GM10266 (cell line): ENCODE data around the gene C2orf68.

Experiments
- DNase-seq: peaks from one replicate; pipeline ENCODE4 v3.0.0; 2012; ENCODE audit errors: extremely low spot score
- TF ChIP-seq, protein P1 (sequence below): IDR thresholded peaks from 2 replicates; pipeline ENCODE4 v1.5.1; 2012; ENCODE audit warnings: mild to moderate bottlenecking, low read depth; ENCODE audit not compliant: control insufficient read depth, insufficient read depth; ENCODE audit errors: missing control alignments

C2orf68 gene

DNA sequence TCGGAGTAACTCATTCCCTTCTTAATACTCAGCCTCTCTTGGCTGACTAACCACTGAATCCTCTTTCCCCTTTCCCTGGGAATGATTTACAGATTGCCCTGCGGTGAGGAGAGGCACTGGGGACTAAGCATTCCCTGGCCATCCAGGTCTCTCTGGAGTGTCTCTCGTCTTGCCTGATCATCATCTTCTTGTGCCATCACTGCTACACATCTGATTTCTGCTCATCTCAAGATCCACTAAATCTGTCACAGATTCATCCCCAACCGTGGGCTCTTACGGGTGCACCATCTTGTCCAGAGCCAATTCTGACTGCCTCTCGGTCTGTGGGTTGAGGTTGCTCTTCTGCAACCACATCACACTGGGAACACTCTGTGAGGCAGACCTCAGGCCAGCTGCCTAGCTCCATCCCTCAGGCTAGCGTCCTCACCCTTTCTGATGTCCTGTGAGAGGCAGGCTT is 44.1 kb upstream of the C2orf68 start:
- DNase-seq, result no peak
- TF ChIP-seq, protein P1, sequence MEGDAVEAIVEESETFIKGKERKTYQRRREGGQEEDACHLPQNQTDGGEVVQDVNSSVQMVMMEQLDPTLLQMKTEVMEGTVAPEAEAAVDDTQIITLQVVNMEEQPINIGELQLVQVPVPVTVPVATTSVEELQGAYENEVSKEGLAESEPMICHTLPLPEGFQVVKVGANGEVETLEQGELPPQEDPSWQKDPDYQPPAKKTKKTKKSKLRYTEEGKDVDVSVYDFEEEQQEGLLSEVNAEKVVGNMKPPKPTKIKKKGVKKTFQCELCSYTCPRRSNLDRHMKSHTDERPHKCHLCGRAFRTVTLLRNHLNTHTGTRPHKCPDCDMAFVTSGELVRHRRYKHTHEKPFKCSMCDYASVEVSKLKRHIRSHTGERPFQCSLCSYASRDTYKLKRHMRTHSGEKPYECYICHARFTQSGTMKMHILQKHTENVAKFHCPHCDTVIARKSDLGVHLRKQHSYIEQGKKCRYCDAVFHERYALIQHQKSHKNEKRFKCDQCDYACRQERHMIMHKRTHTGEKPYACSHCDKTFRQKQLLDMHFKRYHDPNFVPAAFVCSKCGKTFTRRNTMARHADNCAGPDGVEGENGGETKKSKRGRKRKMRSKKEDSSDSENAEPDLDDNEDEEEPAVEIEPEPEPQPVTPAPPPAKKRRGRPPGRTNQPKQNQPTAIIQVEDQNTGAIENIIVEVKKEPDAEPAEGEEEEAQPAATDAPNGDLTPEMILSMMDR, result no peak

DNA sequence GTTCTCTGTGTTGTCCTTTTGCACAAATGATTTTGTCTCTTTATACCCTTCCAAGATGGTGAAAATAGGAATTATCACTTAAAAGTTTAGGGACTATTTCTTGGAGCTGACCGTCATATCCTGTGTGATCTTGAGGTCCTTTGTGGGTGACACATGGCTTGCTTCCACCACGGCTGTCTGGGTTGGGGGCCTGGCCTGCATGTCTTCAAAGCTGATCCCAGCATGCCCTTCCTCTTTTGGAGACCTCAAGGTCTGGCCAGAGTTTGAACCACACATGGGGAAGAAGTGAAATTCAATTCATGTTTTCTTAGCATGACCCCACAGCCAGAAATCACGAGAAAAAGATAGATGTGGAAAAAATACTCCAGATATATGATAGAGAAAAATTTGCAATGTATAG is 42.1 kb upstream of the C2orf68 start:
- TF ChIP-seq, protein P1, result no peak
- no peak for DNase-seq

DNA sequence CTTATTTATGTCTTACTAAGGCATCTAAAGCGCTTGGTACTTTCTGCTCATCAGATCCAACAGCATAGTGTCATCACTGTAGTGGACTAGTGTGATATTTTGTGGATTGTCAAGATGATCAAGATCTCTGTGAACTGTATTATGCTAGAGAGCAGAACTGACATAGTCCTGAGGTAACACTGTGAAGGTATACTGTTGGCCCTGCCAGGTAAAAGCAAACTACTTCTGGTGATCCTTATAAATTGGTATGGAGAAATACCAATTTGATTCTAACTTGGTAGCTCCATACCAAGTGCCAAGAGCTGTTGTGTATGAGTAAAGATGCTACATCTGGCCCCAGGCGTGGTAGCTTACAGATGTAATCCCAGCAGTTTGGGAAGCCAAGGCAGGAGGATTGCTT is 40.2 kb upstream of the C2orf68 start:
- TF ChIP-seq, protein P1, result no peak
- no peak for DNase-seq

DNA sequence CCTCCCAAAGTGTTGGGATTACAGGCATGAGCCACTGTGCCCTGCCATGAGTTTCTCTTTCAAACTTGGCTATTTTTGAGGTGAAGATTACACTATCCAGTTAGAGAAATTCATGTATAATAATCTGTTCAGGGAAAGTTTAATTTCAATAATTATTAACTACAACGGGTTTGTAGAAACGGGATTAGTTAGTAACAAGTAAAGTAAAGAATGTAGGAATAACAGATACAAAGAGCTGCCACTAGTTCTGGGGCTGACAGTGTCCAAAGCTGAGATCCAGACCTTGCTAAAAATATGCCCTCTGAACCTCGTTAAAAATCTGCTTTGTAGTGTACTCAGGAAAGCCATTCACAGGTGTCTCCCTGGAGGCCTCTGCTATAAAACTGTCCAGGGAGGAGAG is 39.2 kb upstream of the C2orf68 start:
- no peak for DNase-seq
- TF ChIP-seq, protein P1, result no peak

DNA sequence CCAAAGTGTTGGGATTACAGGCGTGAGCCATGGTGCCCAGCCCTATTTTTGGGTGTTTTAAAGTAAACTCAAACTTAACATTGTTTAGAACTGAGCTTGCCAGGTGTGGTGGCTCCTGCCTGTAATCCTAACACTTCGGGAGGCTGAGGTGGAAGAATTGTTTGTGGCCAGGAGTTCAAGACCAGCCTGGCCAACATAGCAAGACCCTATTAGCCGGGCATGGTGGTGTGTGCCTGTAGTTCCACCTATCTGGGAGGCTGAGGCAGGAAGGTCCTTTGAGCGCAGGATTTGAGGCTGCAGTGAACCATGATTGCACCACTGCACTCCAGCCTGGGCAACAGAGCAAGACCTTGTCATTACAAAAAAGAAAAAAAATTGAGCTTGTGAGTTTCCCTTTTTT is 38.6 kb upstream of the C2orf68 start:
- TF ChIP-seq, protein P1, result no peak
- no peak for DNase-seq

DNA sequence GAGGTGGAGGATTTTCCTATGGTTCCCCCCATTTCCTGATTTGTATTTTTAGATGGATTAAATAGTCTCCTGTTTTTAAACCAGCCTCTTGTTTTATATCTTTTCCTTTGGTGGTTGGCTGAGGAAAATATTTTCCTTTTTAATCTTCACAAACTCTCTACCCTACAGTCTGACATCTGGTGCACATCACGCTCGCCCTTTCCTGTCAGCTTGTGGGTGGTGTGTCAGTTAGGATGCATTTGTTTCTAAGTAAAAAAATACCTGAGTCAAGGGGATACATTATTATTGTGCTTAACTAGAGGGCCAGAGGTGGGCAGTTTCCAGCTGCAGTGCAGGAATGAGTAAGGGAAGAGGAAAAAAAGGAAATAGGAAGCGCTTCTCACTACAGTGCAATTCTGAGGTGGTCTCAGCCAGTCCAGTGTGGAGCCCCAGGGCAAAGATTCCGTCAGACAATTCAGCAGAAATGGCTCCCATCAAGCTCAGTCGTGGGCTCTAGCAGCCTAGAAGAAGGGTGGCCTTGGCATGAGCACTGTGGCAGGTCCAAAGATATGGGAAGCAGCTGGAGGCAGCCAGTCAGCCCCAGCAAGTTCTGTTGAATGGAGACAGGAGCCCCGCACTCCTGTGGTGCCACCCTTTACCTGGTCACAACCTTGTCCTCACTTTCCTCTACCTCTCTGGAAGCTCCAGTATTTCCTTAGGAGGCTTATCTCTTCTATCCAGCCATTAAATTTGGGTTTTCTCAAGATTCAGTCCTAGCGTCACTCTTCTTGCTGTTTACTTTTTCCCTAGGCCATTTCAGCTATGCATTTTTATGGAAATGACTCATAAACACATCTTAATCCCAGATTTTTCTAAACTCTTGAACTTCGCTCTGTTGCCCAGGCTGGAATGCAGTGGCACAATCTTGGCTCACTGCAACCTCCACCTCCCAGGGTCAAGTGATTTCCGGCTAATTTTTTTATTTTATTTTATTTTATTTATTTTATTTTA is 37.6 kb upstream of the C2orf68 start:
- DNase-seq, result no peak

DNA sequence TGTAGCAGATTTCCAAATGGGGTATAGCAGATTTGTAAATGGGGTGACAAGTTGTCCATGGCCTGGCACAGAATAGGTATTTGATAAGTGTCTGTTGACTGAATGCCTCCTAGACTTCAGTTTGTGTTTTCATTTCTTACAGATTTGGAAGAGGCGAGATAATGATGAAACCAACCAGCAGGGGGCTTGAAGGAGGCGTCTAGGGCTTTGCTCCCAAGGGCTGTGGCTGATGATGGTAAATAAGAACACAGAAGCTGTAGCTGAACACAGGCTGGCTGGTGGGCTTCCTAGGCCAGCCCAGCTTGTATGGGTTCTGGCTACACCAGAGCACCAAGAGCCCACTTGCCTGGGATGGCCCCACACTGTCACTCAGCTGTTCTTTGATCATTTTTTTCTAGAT is 36.8 kb upstream of the C2orf68 start:
- TF ChIP-seq, protein P1, result peak; percentile 36
- DNase-seq, result peak; percentile 30

More for the DNA sequence above, 37.6 kb upstream of the C2orf68 start:
- TF ChIP-seq, protein P1, result no peak
